Gastrocnemius medialis (tissue), 4 donors: ENCODE measurements around the gene EPB41. TPM values are rescaled to one million over a fixed set of nuclear protein-coding genes. Genes with fewer than 3 reads are reported as not detected.

Experiments
- ATAC-seq, 2 donors: fragments of 150-250 bp; one replicate each; pipeline ENCODE4 v1.9.1; 2016
- DNase-seq, 2 donors: peaks; one replicate each; pipeline ENCODE4 v3.0.0-alpha.2; 2019
- H3K27ac ChIP-seq, 4 donors: fragments of 200-600 bp; sonication (generic); 1 replicate in 1 of 4; 2 replicates in 3 of 4; pipeline ENCODE4 v1.5.1; 2016 to 2018; ENCODE audit warnings: mild to moderate bottlenecking in 2 of 4, moderate library complexity in 1 of 4
- H3K27me3 ChIP-seq, 3 donors: fragments of 200-600 bp; sonication (generic) in 2 of 3; 1 replicate in 1 of 3; 2 replicates in 2 of 3; pipeline versions ENCODE4 v1.5.1 to v1.6.0; 2016 to 2019; ENCODE audit warnings: mild to moderate bottlenecking in 1 of 3, moderate library complexity in 1 of 3
- H3K36me3 ChIP-seq, 2 donors: fragments of 200-600 bp; sonication (generic) in 1 of 2; one replicate each; pipeline ENCODE4 v1.5.1; 2017 to 2018
- H3K4me1 ChIP-seq, 2 donors: fragments of 200-600 bp; sonication (generic) in 1 of 2; one replicate each; pipeline ENCODE4 v1.5.1; 2016 to 2017; ENCODE audit warnings: mild to moderate bottlenecking in 2 of 2
- H3K4me3 ChIP-seq, 4 donors: fragments of 200-600 bp; sonication (generic) in 3 of 4; 1 replicate in 1 of 4; 2 replicates in 3 of 4; pipeline ENCODE4 v1.5.1; 2016 to 2019; ENCODE audit warnings: mild to moderate bottlenecking in 2 of 4
- H3K9me3 ChIP-seq, 3 donors: fragments of 200-600 bp; sonication (generic) in 2 of 3; 1 replicate in 1 of 3; 2 replicates in 2 of 3; pipeline ENCODE4 v1.5.1; 2016 to 2019
- CTCF ChIP-seq, 5 experiments: fragments of 450-650 bp in 3 of 5; fragments of 200-600 bp in 2 of 5; sonication (generic) in 2 of 5; IDR thresholded peaks in 4 of 5; conservative IDR thresholded peaks in 1 of 5; 1 replicate in 4 of 5; 2 replicates in 1 of 5; pipeline ENCODE4 v1.5.1; 2016 to 2019; ENCODE audit warnings: antibody characterized with exemption in 5 of 5, mild to moderate bottlenecking in 3 of 5, moderate library complexity in 3 of 5
- POLR2A ChIP-seq, 2 donors: fragments of 450-650 bp; IDR thresholded peaks; one replicate each; pipeline ENCODE4 v1.6.1; 2017; ENCODE audit warnings: antibody characterized with exemption in 2 of 2, mild to moderate bottlenecking in 2 of 2, moderate library complexity in 2 of 2
- in situ Hi-C, 4 donors: fragments of 200-750 bp; cut with MboI; loops; one replicate each; pipeline versions ENCODE4 v1.15.0 to v1.8.0; 2017; ENCODE audit warnings: low sequenced_read_pairs in 4 of 4
- intact Hi-C: fragments of 100-400 bp; cut with DNase I; formaldehyde crosslinking; loops from one replicate; pipeline ENCODE4 v1.15.1; 2023; ENCODE audit warnings: low total_unique reads
- total RNA-seq, 4 donors: library from RNA; depleted of rRNA; stranded (reverse); fragments of >200 nt; gene quantifications; one replicate each; pipeline versions ENCODE4 v1.1.0 to v1.2.3, GENCODE V29; 2016

EPB41 gene
- total RNA-seq, 4 donors from 2014 or later: 19.5 to 28.6 (median 23.6) TPM

DNA sequence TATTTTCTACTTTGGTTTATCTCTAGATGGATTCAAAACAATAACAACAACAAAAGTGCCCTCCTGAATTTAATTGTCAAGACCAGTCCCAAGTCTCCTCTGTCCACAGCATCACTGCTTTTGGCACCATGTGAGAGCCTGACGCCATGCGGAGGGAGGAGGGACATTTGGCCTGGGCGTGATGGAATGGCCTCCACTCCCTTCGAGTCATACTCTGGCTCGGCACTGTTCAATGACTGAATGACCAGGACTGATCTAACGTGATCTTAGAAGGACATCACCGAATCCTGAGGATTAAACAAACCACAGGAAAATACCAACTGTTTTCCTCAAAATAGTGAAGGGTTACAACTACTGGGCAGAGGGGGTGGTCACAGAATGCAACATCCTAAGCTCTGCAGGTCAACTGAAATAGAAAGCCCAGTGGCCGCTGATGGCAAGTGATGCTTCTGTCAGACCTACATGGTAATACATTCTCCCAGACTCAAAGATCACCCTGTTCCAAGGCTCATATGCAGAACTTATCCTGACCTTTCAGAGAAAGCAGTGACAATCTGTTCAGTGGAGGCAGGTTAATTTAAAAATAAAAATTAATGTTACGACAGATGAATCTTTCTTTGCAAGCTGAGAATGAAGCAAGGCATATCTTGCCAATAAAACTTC, 248.2 kb downstream of the EPB41 start:
- DNase-seq: peak in 1 of 2 donors; percentile 38
- peaks cover 0 to 62% of the 10 kb centered on the region in 2 donors for H3K36me3 ChIP-seq
- no peaks in the 10 kb centered on the region for H3K9me3 ChIP-seq
- peak; percentile 63 to 72 for ATAC-seq
- TF ChIP-seq POLR2A (IDR thresholded peaks at IDR 0.05): no peak
- TF ChIP-seq CTCF (IDR thresholded peaks at IDR 0.05 in 4 of 5, conservative IDR thresholded peaks at IDR 0.05 in 1 of 5): no peak
- H3K4me1 ChIP-seq: peaks cover 40 to 49% of the 10 kb centered on the region in 2 donors
- peak overlapping the region; percentile 3 to 47 (median 15) for H3K27ac ChIP-seq
- intact Hi-C loops (loop anchor here (5.0 kb wide), 1 partner anchor 40 kb away; no protein-coding TSS in a partner anchor), in situ Hi-C loops (no loop called here)
- H3K4me3 ChIP-seq: no peak overlapping the region
- H3K27me3 ChIP-seq: no peaks in the 10 kb centered on the region

GRCh38 chr1:29164588-29164987, 250.2 kb downstream of the EPB41 start:
- no peak overlapping the region for H3K4me3 ChIP-seq
- no peaks in the 10 kb centered on the region for H3K9me3 ChIP-seq
- DNase-seq (no peak), ATAC-seq (no peak)
- peaks cover 0 to 42% of the 10 kb centered on the region in 2 donors for H3K36me3 ChIP-seq
- TF ChIP-seq POLR2A (IDR thresholded peaks at IDR 0.05): no peak
- TF ChIP-seq CTCF (IDR thresholded peaks at IDR 0.05 in 4 of 5, conservative IDR thresholded peaks at IDR 0.05 in 1 of 5): no peak
- no peak overlapping the region for H3K27ac ChIP-seq
- in situ Hi-C loops: no loop called here
- no peaks in the 10 kb centered on the region for H3K27me3 ChIP-seq
- intact Hi-C loops: loop anchor here (5.0 kb wide), 1 partner anchor 38 kb away; no protein-coding TSS in a partner anchor
- H3K4me1 ChIP-seq: peaks cover 54 to 58% of the 10 kb centered on the region in 2 donors

DNA sequence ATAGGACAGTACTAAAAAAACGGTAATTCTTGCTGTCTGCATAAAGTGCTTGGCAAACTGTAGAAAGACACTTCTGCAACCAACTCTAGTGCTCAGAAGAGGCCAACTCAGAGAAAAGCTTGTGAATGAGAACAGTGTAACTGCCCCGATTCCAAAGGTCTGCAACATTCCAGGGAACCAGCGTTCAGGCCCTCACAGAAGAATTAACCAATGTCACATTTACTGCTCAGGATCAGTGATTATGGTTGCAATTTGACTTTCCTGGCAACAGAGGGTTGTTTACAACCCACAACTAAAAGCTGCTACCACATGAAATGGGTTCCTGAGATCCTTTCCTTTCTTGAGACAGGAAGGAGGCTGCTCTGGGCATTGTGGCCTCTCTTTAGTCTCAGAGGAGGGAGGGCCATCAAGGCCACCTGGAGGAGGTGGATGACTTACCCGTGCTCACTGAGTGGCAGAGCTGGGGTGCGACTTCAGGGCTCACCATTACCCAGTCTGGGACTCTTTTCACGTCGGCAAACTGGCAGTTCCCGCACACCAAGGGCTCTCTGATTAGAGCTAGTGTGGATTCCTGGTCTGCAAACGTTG, 252.0 kb downstream of the EPB41 start:
- peaks cover 65 to 72% of the 10 kb centered on the region in 2 donors for H3K4me1 ChIP-seq
- no peak for ATAC-seq
- DNase-seq: no peak
- in situ Hi-C loops (no loop called here), intact Hi-C loops (no loop called here)
- no peak for TF ChIP-seq POLR2A (IDR thresholded peaks at IDR 0.05)
- no peak for TF ChIP-seq CTCF (IDR thresholded peaks at IDR 0.05 in 4 of 5, conservative IDR thresholded peaks at IDR 0.05 in 1 of 5)
- H3K27me3 ChIP-seq: no peaks in the 10 kb centered on the region
- no peak overlapping the region for H3K4me3 ChIP-seq
- no peaks in the 10 kb centered on the region for H3K9me3 ChIP-seq
- no peak overlapping the region for H3K27ac ChIP-seq
- H3K36me3 ChIP-seq: peaks cover 0 to 32% of the 10 kb centered on the region in 2 donors

- no peak for TF ChIP-seq POLR2A (IDR thresholded peaks at IDR 0.05)
- no peak for TF ChIP-seq CTCF (IDR thresholded peaks at IDR 0.05 in 4 of 5, conservative IDR thresholded peaks at IDR 0.05 in 1 of 5)
- Histone ChIP-seq H3K4me1 (peaks cover 65 to 72% of the 10 kb centered on the region in 2 donors), H3K27me3 (no peaks in the 10 kb centered on the region), H3K4me3 (no peak overlapping the region), H3K9me3 (no peaks in the 10 kb centered on the region), H3K36me3 (peaks cover 0 to 32% of the 10 kb centered on the region in 2 donors), H3K27ac (no peak overlapping the region)
- intact Hi-C loops: no loop called here
- ATAC-seq (no peak), DNase-seq (no peak)
- in situ Hi-C loops: no loop called here
These were observed 253.5 kb downstream of the EPB41 start for GRCh38 chr1:29167904-29168303.

Other genes starting within 250 kb of the EPB41 start
- 10 to 100 TPM in 2 of 4 donors, 1 to 10 TPM in 2; 6.2 to 12.0 (median 9.2) TPM for gene GMEB1, start 245.8 kb upstream of the EPB41 start, total RNA-seq
- gene YTHDF2, start 177.6 kb upstream of the EPB41 start, total RNA-seq: 10 to 100 TPM; 35.6 to 50.6 (median 47.0) TPM
- under 1 TPM in 3 of 4 donors, not detected in 1; 0.15 to 0.24 (median 0.24) TPM for gene OPRD1, start 102.4 kb upstream of the EPB41 start, total RNA-seq
- gene TMEM200B, start 209.3 kb downstream of the EPB41 start, total RNA-seq: 1 to 10 TPM in 3 of 4 donors, under 1 TPM in 1; 0.92 to 3.3 (median 1.6) TPM